IMR-90 (cell line): ENCODE results near the gene OSBP2. TPM values are rescaled to one million over a fixed set of nuclear protein-coding genes. Genes with fewer than 3 reads are reported as not detected.

Experiments
- ATAC-seq: fragments of 200-7000 bp; cut with Tn5 transposase; 2 replicates; pipeline ENCODE4 v1.9.1; 2020; ENCODE audit warnings: low read depth, mild to moderate bottlenecking, moderate library complexity
- BruUV-seq: library from RNA; stranded (reverse); fragments of 400-500 nt; replicated peaks from 2 replicates; lab custom pipeline; 2021; lab: Mats Ljungman, UMichigan
- CTCF ChIA-PET: fragments of 300-600 bp; formaldehyde crosslinking; extraction: SDS; loops from one replicate; lab custom pipeline; 2021; ENCODE audit warnings: antibody characterized with exemption; lab: Yijun Ruan, JAX
- POLR2A ChIA-PET: fragments of 300-600 bp; sonication (Branson Sonifier 250); formaldehyde crosslinking; loops from one replicate; lab custom pipeline; 2022; ENCODE audit warnings: antibody characterized with exemption; ENCODE audit not compliant: unreplicated experiment; lab: Charles Lee
- DNase-seq: peaks from one replicate; pipeline ENCODE4 v3.0.0; 2013
- H2AFZ ChIP-seq: replicated peaks from 2 replicates; pipeline ENCODE3; 2013; ENCODE audit warnings: low read length, mild to moderate bottlenecking; ENCODE audit not compliant: poor library complexity
- H2AK5ac ChIP-seq: 2 replicates; pipeline ENCODE4 v1.6.1; 2013; ENCODE audit warnings: low read depth, low read length, inconsistent platforms
- H2AK9ac ChIP-seq: replicated peaks from 2 replicates; pipeline ENCODE3; 2013; ENCODE audit warnings: mild to moderate bottlenecking, low read depth, low read length, moderate library complexity; ENCODE audit not compliant: poor library complexity
- H2BK120ac ChIP-seq: 2 replicates; pipeline ENCODE4 v1.6.1; 2013; ENCODE audit warnings: low read depth, low read length, inconsistent platforms
- H2BK15ac ChIP-seq: 3 replicates; pipeline ENCODE4 v1.6.1; 2013; ENCODE audit warnings: low read depth, low read length, inconsistent platforms
- H2BK20ac ChIP-seq: 2 replicates; pipeline ENCODE4 v1.6.1; 2013; ENCODE audit warnings: low read depth, mild to moderate bottlenecking, inconsistent platforms, low read length, moderate library complexity
- H2BK5ac ChIP-seq: 2 replicates; pipeline ENCODE4 v1.6.1; 2013; ENCODE audit warnings: mild to moderate bottlenecking, low read depth, low read length, inconsistent platforms; ENCODE audit not compliant: poor library complexity, severe bottlenecking
- H3K14ac ChIP-seq: replicated peaks from 2 replicates; pipeline ENCODE4 v1.6.1; 2013; ENCODE audit warnings: low read depth, low read length, inconsistent platforms
- H3K18ac ChIP-seq: 2 replicates; pipeline ENCODE4 v1.6.1; 2013; ENCODE audit warnings: low read depth, low read length, control low read depth
- H3K23ac ChIP-seq: 2 replicates; pipeline ENCODE4 v1.6.1; 2013; ENCODE audit warnings: low read depth, low read length, inconsistent platforms
- H3K27ac ChIP-seq: 2 replicates; pipeline ENCODE4 v1.5.1; 2013; ENCODE audit warnings: mild to moderate bottlenecking, control low read depth, low read length; ENCODE audit not compliant: insufficient read depth
- H3K27me3 ChIP-seq: 2 replicates; pipeline ENCODE4 v1.6.1; 2013; ENCODE audit warnings: low read length; ENCODE audit not compliant: control insufficient read depth, insufficient read depth
- H3K36me3 ChIP-seq: 2 replicates; pipeline ENCODE4 v1.6.1; 2013; ENCODE audit warnings: low read length, mixed read lengths; ENCODE audit not compliant: control insufficient read depth, insufficient read depth
- H3K4ac ChIP-seq: 2 replicates; pipeline ENCODE4 v1.6.1; 2013; ENCODE audit warnings: low read depth, low read length, inconsistent platforms
- H3K4me1 ChIP-seq: 2 replicates; pipeline ENCODE4 v1.6.1; 2013; ENCODE audit warnings: low read length, mixed read lengths; ENCODE audit not compliant: control insufficient read depth, insufficient read depth
- H3K4me2 ChIP-seq: 2 replicates; pipeline ENCODE4 v1.6.1; 2013; ENCODE audit warnings: low read depth, mild to moderate bottlenecking, control low read depth, low read length, moderate library complexity
- H3K4me3 ChIP-seq: 2 replicates; pipeline ENCODE4 v1.5.1; 2013; ENCODE audit warnings: low read depth, mild to moderate bottlenecking, control low read depth, low read length, moderate library complexity; ENCODE audit not compliant: insufficient read depth
- H3K56ac ChIP-seq: 2 replicates; pipeline ENCODE4 v1.6.1; 2013; ENCODE audit warnings: low read length, inconsistent platforms; ENCODE audit not compliant: insufficient read depth; ENCODE audit errors: extremely low read depth
- H3K79me1 ChIP-seq, 2 experiments: 2 replicates each; pipeline ENCODE4 v1.6.1; 2013; ENCODE audit warnings: low read length in 2 of 2, inconsistent platforms in 1 of 2, low read depth in 1 of 2
- H3K9ac ChIP-seq: 2 replicates; pipeline ENCODE4 v1.6.1; 2013; ENCODE audit warnings: low read depth, low read length, control low read depth
- H3K9me1 ChIP-seq: 2 replicates; pipeline ENCODE4 v1.6.1; 2013; ENCODE audit warnings: low read length, inconsistent platforms; ENCODE audit not compliant: insufficient read depth
- H3K9me3 ChIP-seq: 2 replicates; pipeline ENCODE4 v1.6.1; 2013; ENCODE audit warnings: low read length; ENCODE audit not compliant: control insufficient read depth, insufficient read depth
- H4K20me1 ChIP-seq: 2 replicates; pipeline ENCODE4 v1.6.1; 2013; ENCODE audit warnings: low read length, inconsistent platforms; ENCODE audit not compliant: insufficient read depth
- H4K5ac ChIP-seq: 2 replicates; pipeline ENCODE4 v1.6.1; 2013; ENCODE audit warnings: mild to moderate bottlenecking, low read depth, low read length, control low read depth
- H4K8ac ChIP-seq, 2 experiments: 2 replicates each; pipeline ENCODE4 v1.6.1; 2013; ENCODE audit warnings: low read depth in 2 of 2, low read length in 2 of 2, control low read depth in 1 of 2, inconsistent platforms in 1 of 2
- H4K91ac ChIP-seq: 2 replicates; pipeline ENCODE4 v1.6.1; 2013; ENCODE audit warnings: low read depth, low read length, inconsistent platforms; ENCODE audit not compliant: insufficient read depth
- BHLHE40 ChIP-seq: fragments of 150-350 bp; IDR thresholded peaks from 2 replicates; pipeline ENCODE4 v1.6.1; 2016; ENCODE audit warnings: mild to moderate bottlenecking, low read depth, low read length
- FOS ChIP-seq: fragments of 150-350 bp; IDR thresholded peaks from 2 replicates; pipeline ENCODE4 v1.6.1; 2016; ENCODE audit warnings: low read depth, low read length
- MAZ ChIP-seq: IDR thresholded peaks from 2 replicates; pipeline ENCODE4 v1.6.1; 2012; ENCODE audit warnings: low read depth, mild to moderate bottlenecking, low read length, improper control_type of control experiment, moderate library complexity, borderline replicate concordance
- NFE2L2 ChIP-seq: fragments of 150-350 bp; IDR thresholded peaks from 2 replicates; pipeline ENCODE4 v1.6.1; 2016; ENCODE audit warnings: low read depth, mild to moderate bottlenecking, low read length
- POLR2A ChIP-seq: IDR thresholded peaks from 2 replicates; pipeline ENCODE4 v1.6.1; 2012; ENCODE audit warnings: mild to moderate bottlenecking, low read depth, low read length
- RCOR1 ChIP-seq: IDR thresholded peaks from 2 replicates; pipeline ENCODE4 v1.6.1; 2012; ENCODE audit warnings: mild to moderate bottlenecking, low read length, improper control_type of control experiment; ENCODE audit not compliant: insufficient replicate concordance
- RFX5 ChIP-seq: IDR thresholded peaks from 2 replicates; pipeline ENCODE4 v1.8.0; 2012; ENCODE audit warnings: low read depth, mild to moderate bottlenecking, low read length, moderate library complexity
- WGBS, 2 experiments: methylation state at CpG; one replicate each; pipeline versions ENCODE4 v1.1.5 to v1.1.7; 2013; ENCODE audit warnings: missing lambda C conversion rate in 2 of 2; ENCODE audit not compliant: insufficient read length in 1 of 2; ENCODE audit errors: extremely low coverage in 2 of 2; 5-methylcytosine and 5-hydroxymethylcytosine counted together
- dilution Hi-C: fragments of 300-500 bp; cut with HindIII; formaldehyde crosslinking; loops from one replicate; pipeline ENCODE4 v1.14.3; 2018; ENCODE audit warnings: low sequenced_read_pairs; ENCODE audit not compliant: unreplicated experiment
- in situ Hi-C: fragments of 300-500 bp; cut with MboI; formaldehyde crosslinking; loops from 3 replicates; pipeline ENCODE4 v1.14.3; 2019; ENCODE audit warnings: low sequenced_read_pairs, inconsistent platforms, mixed read lengths
- intact Hi-C: fragments of 100-400 bp; cut with micrococcal nuclease; formaldehyde crosslinking; loops from 2 replicates; pipeline ENCODE4 v1.10.0; 2022
- polyA plus RNA-seq, 3 experiments: library from polyadenylated mRNA; depleted of rRNA; stranded (reverse); fragments of >200 nt; gene quantifications; 2 replicates each; pipeline ENCODE4 v1.2.3, GENCODE V29; 2012; ENCODE audit warnings: low replicate concordance in 1 of 3
- total RNA-seq: library from RNA; depleted of rRNA; stranded (reverse); fragments of >200 nt; gene quantifications from 2 replicates; pipeline ENCODE4 v1.2.3, GENCODE V29; 2012
- TF ChIP-seq, protein P1 (sequence below): fragments of 150-350 bp; IDR thresholded peaks from 2 replicates; pipeline ENCODE4 v1.6.1; 2017; ENCODE audit warnings: mild to moderate bottlenecking, antibody characterized with exemption, low read length, low read depth
- TF ChIP-seq, protein P2 (sequence below): conservative IDR thresholded peaks from 2 replicates; pipeline ENCODE4 v1.5.1; 2012; ENCODE audit warnings: mild to moderate bottlenecking, low read depth, low read length, improper control_type of control experiment
- TF ChIP-seq, protein P3 (sequence below): fragments of 150-350 bp; IDR thresholded peaks from 2 replicates; pipeline ENCODE4 v1.6.1; 2016; ENCODE audit warnings: low read depth, mild to moderate bottlenecking, low read length, moderate library complexity, borderline replicate concordance

Gene OSBP2
- total and polyA plus RNA-seq, 2 of the 4 experiments (the other 2 are of a cell fraction), result 1.8 to 2.2 TPM

DNA sequence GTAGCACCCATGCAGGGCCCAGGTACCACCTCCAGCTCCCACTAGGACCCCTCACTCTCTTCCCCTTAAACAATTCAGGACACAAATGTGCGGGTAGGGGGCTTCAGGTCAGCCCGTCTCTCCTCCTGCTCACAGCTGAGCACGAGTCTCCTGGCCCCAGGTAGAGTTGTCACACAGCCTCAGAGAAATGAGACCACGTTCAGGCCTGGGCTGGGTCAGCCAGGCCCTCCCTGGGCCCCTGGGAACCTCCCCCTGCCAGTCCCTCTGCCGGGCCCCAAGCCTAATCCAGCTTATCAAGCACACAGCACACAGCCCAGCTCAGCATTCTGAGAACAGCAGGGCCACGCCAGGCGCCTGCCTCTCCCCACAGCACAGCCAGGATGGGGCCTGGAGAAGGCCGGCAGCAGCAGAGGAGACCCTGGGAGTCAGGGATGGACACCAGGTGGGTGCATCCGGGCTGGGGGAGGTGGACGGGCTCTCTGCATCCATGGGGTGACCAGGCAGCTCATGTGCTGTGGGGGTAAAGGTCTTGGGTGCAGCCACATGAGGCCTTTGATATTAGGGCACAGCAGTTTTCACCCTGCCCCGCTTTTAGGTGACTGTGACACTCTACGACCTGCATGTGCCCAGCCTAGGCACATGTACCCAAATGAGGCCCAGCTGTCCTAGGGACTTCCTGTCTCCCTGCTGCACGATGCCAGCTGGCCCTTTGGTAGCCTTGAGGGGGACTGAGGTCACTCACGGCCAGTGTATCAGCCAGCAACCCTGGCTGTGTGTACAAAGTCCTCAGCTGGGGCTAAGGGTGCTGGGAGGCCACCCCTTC is 186.9 kb downstream of the OSBP2 start:
- Histone ChIP-seq H3K23ac (no peak overlapping the region), H3K4me2 (no peak overlapping the region), H4K91ac (no peak overlapping the region), H3K4me3 (no peak overlapping the region), H3K4ac (no peak overlapping the region), H3K27me3 (no peaks in the 10 kb centered on the region; the same call in 1 of the 2 replicates), H2BK5ac (no peak overlapping the region), H4K20me1 (no peaks in the 10 kb centered on the region), H3K4me1 (no peaks in the 10 kb centered on the region; the same call in 1 of the 2 replicates), H2BK20ac (no peak overlapping the region), H2AK9ac (peak overlapping the region; percentile 9), H3K9me3 (no peaks in the 10 kb centered on the region), H3K9me1 (no peaks in the 10 kb centered on the region), H4K5ac (no peak overlapping the region), H3K56ac (no peak overlapping the region), H3K14ac (no peak overlapping the region), H2BK15ac (no peak overlapping the region), H3K18ac (no peak overlapping the region), H3K36me3 (no peaks in the 10 kb centered on the region), H2BK120ac (no peak overlapping the region), H2AFZ (no peak overlapping the region), H3K79me1 (no peaks in the 10 kb centered on the region), H3K9ac (no peak overlapping the region), H4K8ac (no peak overlapping the region), H3K27ac (no peak overlapping the region), H2AK5ac (no peak overlapping the region)
- 73% methylated on average over 7 of the region's 14 CpGs; no CpG with 5 or more reads in 1 of the 2 experiments for WGBS, 2 experiments
- dilution Hi-C loops (no loop called here), in situ Hi-C loops (no loop called here), intact Hi-C loops (no loop called here)
- BruUV-seq, result no TSS peak
- ChIA-PET POLR2A (no interaction called here), CTCF (interaction anchor here (1.4 kb wide), 1 partner anchor 8 kb away, joined by 3 read pairs; no protein-coding TSS in a partner anchor)
- no peak for DNase-seq
- TF ChIP-seq, protein P1, sequence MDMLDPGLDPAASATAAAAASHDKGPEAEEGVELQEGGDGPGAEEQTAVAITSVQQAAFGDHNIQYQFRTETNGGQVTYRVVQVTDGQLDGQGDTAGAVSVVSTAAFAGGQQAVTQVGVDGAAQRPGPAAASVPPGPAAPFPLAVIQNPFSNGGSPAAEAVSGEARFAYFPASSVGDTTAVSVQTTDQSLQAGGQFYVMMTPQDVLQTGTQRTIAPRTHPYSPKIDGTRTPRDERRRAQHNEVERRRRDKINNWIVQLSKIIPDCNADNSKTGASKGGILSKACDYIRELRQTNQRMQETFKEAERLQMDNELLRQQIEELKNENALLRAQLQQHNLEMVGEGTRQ, result no peak
- TF ChIP-seq NFE2L2 (no peak), BHLHE40 (no peak), MAZ (no peak), RCOR1 (no peak), FOS (no peak), RFX5 (no peak), POLR2A (no peak)
- TF ChIP-seq, protein P2, sequence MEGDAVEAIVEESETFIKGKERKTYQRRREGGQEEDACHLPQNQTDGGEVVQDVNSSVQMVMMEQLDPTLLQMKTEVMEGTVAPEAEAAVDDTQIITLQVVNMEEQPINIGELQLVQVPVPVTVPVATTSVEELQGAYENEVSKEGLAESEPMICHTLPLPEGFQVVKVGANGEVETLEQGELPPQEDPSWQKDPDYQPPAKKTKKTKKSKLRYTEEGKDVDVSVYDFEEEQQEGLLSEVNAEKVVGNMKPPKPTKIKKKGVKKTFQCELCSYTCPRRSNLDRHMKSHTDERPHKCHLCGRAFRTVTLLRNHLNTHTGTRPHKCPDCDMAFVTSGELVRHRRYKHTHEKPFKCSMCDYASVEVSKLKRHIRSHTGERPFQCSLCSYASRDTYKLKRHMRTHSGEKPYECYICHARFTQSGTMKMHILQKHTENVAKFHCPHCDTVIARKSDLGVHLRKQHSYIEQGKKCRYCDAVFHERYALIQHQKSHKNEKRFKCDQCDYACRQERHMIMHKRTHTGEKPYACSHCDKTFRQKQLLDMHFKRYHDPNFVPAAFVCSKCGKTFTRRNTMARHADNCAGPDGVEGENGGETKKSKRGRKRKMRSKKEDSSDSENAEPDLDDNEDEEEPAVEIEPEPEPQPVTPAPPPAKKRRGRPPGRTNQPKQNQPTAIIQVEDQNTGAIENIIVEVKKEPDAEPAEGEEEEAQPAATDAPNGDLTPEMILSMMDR, result no peak
- TF ChIP-seq, protein P3, sequence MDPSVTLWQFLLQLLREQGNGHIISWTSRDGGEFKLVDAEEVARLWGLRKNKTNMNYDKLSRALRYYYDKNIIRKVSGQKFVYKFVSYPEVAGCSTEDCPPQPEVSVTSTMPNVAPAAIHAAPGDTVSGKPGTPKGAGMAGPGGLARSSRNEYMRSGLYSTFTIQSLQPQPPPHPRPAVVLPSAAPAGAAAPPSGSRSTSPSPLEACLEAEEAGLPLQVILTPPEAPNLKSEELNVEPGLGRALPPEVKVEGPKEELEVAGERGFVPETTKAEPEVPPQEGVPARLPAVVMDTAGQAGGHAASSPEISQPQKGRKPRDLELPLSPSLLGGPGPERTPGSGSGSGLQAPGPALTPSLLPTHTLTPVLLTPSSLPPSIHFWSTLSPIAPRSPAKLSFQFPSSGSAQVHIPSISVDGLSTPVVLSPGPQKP, result no peak
- no peak for ATAC-seq
